Common myeloid progenitor, CD34-positive (primary cell): ENCODE results near the gene CPVL.
"Not testable (repeated sequence)": the region's sequence is repeated elsewhere in the genome, so short reads cannot be mapped to it uniquely, and the experiment has no call there.

ENCODE experiments used
- CTCF ChIA-PET: fragments of 350-600 bp; sonication (Branson Sonifier 250); formaldehyde crosslinking; loops from one replicate; lab custom pipeline; 2021; ENCODE audit warnings: antibody characterized with exemption; lab: Charles Lee
- POLR2A ChIA-PET: fragments of 350-600 bp; sonication (Branson Sonifier 250); formaldehyde crosslinking; loops from one replicate; lab custom pipeline; 2021; ENCODE audit warnings: antibody characterized with exemption; lab: Charles Lee
- DNase-seq, 3 donors: peaks; one replicate each; pipeline versions ENCODE4 v3.0.0 to v3.0.0-alpha.2; 2013
- H3K27ac ChIP-seq, 2 experiments: 1 replicate in 1 of 2; 2 replicates in 1 of 2; pipeline ENCODE4 v1.7.0; 2013; ENCODE audit warnings: inconsistent platforms in 2 of 2, low read length in 2 of 2, mild to moderate bottlenecking in 2 of 2, low read depth in 1 of 2, moderate library complexity in 1 of 2; ENCODE audit not compliant: severe bottlenecking in 2 of 2, insufficient read depth in 1 of 2, poor library complexity in 1 of 2
- H3K27me3 ChIP-seq, 5 experiments: replicated peaks in 2 of 5; 1 replicate in 3 of 5; 2 replicates in 2 of 5; pipeline versions ENCODE4 v1.6.1 to v1.7.0; 2013; ENCODE audit warnings: low read length in 4 of 5, mild to moderate bottlenecking in 2 of 5, moderate library complexity in 2 of 5, inconsistent platforms in 1 of 5; ENCODE audit not compliant: insufficient read depth in 5 of 5, control insufficient read depth in 4 of 5
- H3K36me3 ChIP-seq, 4 experiments: 1 replicate in 2 of 4; 2 replicates in 2 of 4; pipeline versions ENCODE4 v1.6.1 to v1.7.0; 2013; ENCODE audit warnings: low read length in 3 of 4, control low read depth in 1 of 4, mild to moderate bottlenecking in 1 of 4; ENCODE audit not compliant: control insufficient read depth in 4 of 4, insufficient read depth in 4 of 4
- H3K4me1 ChIP-seq, 4 experiments: 1 replicate in 3 of 4; 2 replicates in 1 of 4; pipeline versions ENCODE4 v1.6.1 to v1.7.1; 2013; ENCODE audit warnings: low read length in 3 of 4, mild to moderate bottlenecking in 3 of 4, control low read depth in 1 of 4, inconsistent platforms in 1 of 4, moderate library complexity in 1 of 4; ENCODE audit not compliant: control insufficient read depth in 4 of 4, insufficient read depth in 4 of 4; ENCODE audit errors: control extremely low read depth in 1 of 4
- H3K4me3 ChIP-seq, 7 experiments: 1 replicate in 4 of 7; 2 replicates in 3 of 7; pipeline versions ENCODE4 v1.5.1 to v1.7.0; 2013; ENCODE audit warnings: mild to moderate bottlenecking in 7 of 7, low read length in 6 of 7, moderate library complexity in 6 of 7, inconsistent platforms in 2 of 7, low read depth in 2 of 7, control low read depth in 1 of 7; ENCODE audit not compliant: insufficient read depth in 4 of 7, control insufficient read depth in 1 of 7; ENCODE audit errors: extremely low read depth in 1 of 7
- H3K9me3 ChIP-seq, 5 experiments: 1 replicate in 4 of 5; 2 replicates in 1 of 5; pipeline versions ENCODE4 v1.6.1 to v1.7.1; 2013; ENCODE audit warnings: low read length in 4 of 5, mild to moderate bottlenecking in 2 of 5, inconsistent platforms in 1 of 5, low read depth in 1 of 5, moderate library complexity in 1 of 5; ENCODE audit not compliant: control insufficient read depth in 4 of 5, insufficient read depth in 2 of 5; ENCODE audit errors: control extremely low read depth in 1 of 5
- WGBS: methylation state at CpG from one replicate; pipeline ENCODE4 v1.1.5; 2013; ENCODE audit not compliant: insufficient coverage; 5-methylcytosine and 5-hydroxymethylcytosine counted together

CPVL gene

DNA sequence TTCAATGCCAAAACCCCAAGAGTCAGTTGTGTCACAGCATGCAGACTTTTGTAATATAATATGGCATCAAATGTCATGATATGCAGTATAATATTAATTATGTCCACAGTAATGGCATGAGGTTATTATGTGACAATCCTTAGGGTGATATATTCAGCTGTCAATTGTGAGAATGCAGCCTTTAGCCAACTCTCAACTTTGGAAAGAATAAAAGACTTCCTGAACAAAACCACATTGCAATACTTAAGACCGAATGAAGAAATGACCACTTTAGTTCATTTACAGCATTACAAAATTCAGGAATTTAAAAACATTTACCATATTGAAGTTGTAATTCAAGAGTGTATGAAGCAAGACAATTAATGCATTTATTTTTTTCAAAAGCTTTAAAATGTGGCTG, 45.4 kb downstream of the CPVL start:
- H3K9me3 ChIP-seq: no peaks in the 10 kb centered on the region
- no CpG with 5 or more reads among the region's 1 CpG for whole genome bisulfite sequencing
- no peak overlapping the region for H3K27ac ChIP-seq
- no peaks in the 10 kb centered on the region for H3K4me1 ChIP-seq
- H3K36me3 ChIP-seq: no peaks in the 10 kb centered on the region
- no peak for DNase-seq
- no peak overlapping the region for H3K4me3 ChIP-seq
- ChIA-PET CTCF (interaction anchor here (1.0 to 18.5 kb wide), 15 partner anchors 10 to 245 kb away, joined by 3 to 343 read pairs (median 4); no protein-coding TSS in a partner anchor), POLR2A (no interaction called here)
- H3K27me3 ChIP-seq: no peaks in the 10 kb centered on the region

GRCh38 chr7:29099896-29100847, 46.2 kb downstream of the CPVL start:
- POLR2A ChIA-PET: no interaction called here

GRCh38 chr7:29096446-29096730, 49.9 kb downstream of the CPVL start:
- no peaks in the 10 kb centered on the region for H3K36me3 ChIP-seq
- no peak overlapping the region for H3K4me3 ChIP-seq
- H3K27me3 ChIP-seq: no peaks in the 10 kb centered on the region
- peaks cover 0 to 2% (median 2%) of the 10 kb centered on the region in 4 experiments for H3K4me1 ChIP-seq
- POLR2A ChIA-PET: no interaction called here
- no peaks in the 10 kb centered on the region for H3K9me3 ChIP-seq
- CTCF ChIA-PET: interaction anchor here (1.0 to 18.5 kb wide), 5 partner anchors 10 to 174 kb away, joined by 3 to 343 read pairs (median 7); no protein-coding TSS in a partner anchor
- no peak for DNase-seq
- whole genome bisulfite sequencing: 100% methylated on average over 4 of the region's 5 CpGs
- no peak overlapping the region for H3K27ac ChIP-seq

More at GRCh38 chr7:29099896-29100847, 46.2 kb downstream of the CPVL start:
- H3K27me3 ChIP-seq: no peaks in the 10 kb centered on the region
- CTCF ChIA-PET: interaction anchor here (1.1 to 18.5 kb wide), 14 partner anchors 9 to 246 kb away, joined by 3 to 343 read pairs (median 6); partner anchors contain the start of gene TRIL
- H3K9me3 ChIP-seq: no peaks in the 10 kb centered on the region
- H3K27ac ChIP-seq: no peak overlapping the region
- no peaks in the 10 kb centered on the region for H3K4me1 ChIP-seq
- WGBS: 100% methylated on average over 1 of the region's 5 CpGs
- H3K4me3 ChIP-seq: no peak overlapping the region
- no peaks in the 10 kb centered on the region for H3K36me3 ChIP-seq
- DNase-seq: no peak

GRCh38 chr7:29095631-29096445, 50.5 kb downstream of the CPVL start:
- Histone ChIP-seq H3K9me3 (no peaks in the 10 kb centered on the region), H3K27ac (no peak overlapping the region), H3K36me3 (no peaks in the 10 kb centered on the region), H3K4me3 (no peak overlapping the region), H3K27me3 (no peaks in the 10 kb centered on the region), H3K4me1 (peaks cover 3 to 8% (median 7%) of the 10 kb centered on the region in 4 experiments)
- DNase-seq: no peak
- ChIA-PET CTCF (interaction anchor here (1.0 to 2.1 kb wide), 4 partner anchors 11 to 174 kb away, joined by 3 to 8 read pairs (median 4); no protein-coding TSS in a partner anchor), POLR2A (no interaction called here)
- WGBS: 88% methylated on average over 3 of the region's 8 CpGs

GRCh38 chr7:29093091-29093490, 53.2 kb downstream of the CPVL start:
- POLR2A ChIA-PET, H3K27ac ChIP-seq, H3K4me3 ChIP-seq, H3K36me3 ChIP-seq, H3K9me3 ChIP-seq, DNase-seq, H3K27me3 ChIP-seq: not testable (repeated sequence)
- peaks cover 5 to 16% (median 14%) of the 10 kb centered on the region in 4 experiments for H3K4me1 ChIP-seq
- 100% methylated on average over 7 of the region's 11 CpGs for WGBS
- CTCF ChIA-PET: interaction anchor here (0.7 to 4.5 kb wide), 4 partner anchors 12 to 171 kb away, joined by 3 to 18 read pairs (median 5); no protein-coding TSS in a partner anchor

DNA sequence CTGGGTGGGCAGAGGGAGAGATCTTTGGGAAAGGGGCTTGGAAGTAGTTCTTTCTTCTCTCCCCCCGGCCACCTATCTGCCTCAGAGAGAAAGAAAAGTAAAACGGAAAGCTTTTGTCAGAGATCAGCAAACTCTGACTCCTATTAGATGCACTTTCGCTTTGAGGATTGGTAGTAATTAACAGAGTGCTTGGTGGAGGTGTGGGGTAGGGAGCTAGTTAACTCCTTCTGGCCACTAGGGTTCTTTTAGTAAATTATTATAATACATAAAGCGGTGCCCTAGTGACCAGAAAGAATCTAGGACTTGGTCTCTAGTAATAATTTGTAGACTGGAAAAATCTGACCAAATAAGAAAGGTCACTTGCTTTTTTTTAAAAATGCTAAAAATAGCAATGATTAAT, 54.6 kb downstream of the CPVL start:
- H3K36me3 ChIP-seq: no peaks in the 10 kb centered on the region
- ChIA-PET CTCF (interaction anchor here (1.3 to 4.5 kb wide), 6 partner anchors 10 to 170 kb away, joined by 5 to 18 read pairs (median 10); no protein-coding TSS in a partner anchor), POLR2A (no interaction called here)
- no peaks in the 10 kb centered on the region for H3K9me3 ChIP-seq
- no CpG with 5 or more reads among the region's 4 CpGs for WGBS
- peak overlapping the region in 1 of 2 experiments; percentile 53 for H3K27ac ChIP-seq
- no peaks in the 10 kb centered on the region for H3K27me3 ChIP-seq
- peak overlapping the region in 5 of 7 experiments; percentile 44 to 69 (median 52) for H3K4me3 ChIP-seq
- peak in 2 of 3 donors; percentile 73 to 76 for DNase-seq
- peaks cover 5 to 27% (median 18%) of the 10 kb centered on the region in 4 experiments for H3K4me1 ChIP-seq
